Occipital lobe (tissue), 2 donors: ENCODE data around the gene C11orf54. TPM values are rescaled to one million over a fixed set of nuclear protein-coding genes. Genes with fewer than 3 reads are reported as not detected.
"Not testable (repeated sequence)": the region's sequence is repeated elsewhere in the genome, so short reads cannot be mapped to it uniquely, and the experiment has no call there.

Experiments
- DNase-seq: peaks from one replicate; lab custom pipeline; 2025; lab: John Stamatoyannopoulos, UW
- total RNA-seq: library from RNA; depleted of rRNA; stranded (reverse); fragments of >200 nt; gene quantifications from one replicate; pipeline ENCODE4 v1.2.3, GENCODE V29; 2014

C11orf54 gene
- total RNA-seq, 1 donor from 2014 or later, result 39.6 TPM

GRCh38 chr11:93734427-93735222 lies 6.8 kb upstream of the C11orf54 start:
- no peak for DNase-seq

GRCh38 chr11:93735627-93736026 lies 5.8 kb upstream of the C11orf54 start:
- DNase-seq, result no peak

DNA sequence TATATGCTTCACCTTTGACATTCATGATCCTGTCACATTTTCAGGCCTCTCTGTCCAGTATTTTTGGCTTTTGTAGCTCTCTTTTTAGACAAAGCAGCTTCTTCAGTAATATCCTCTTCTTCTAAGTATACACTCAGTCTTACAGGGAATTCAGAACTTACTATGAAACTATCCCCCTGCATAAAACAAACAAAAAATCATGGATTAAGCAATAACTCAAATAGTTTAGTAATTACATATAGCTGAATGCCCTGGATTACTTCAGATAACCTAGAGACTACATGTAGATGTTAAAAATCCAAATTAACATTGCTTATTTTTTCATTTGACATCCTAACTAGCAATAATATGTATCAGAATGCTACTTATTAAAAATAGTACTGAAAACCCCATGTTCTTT lies 5.3 kb upstream of the C11orf54 start:
- no peak for DNase-seq

DNA sequence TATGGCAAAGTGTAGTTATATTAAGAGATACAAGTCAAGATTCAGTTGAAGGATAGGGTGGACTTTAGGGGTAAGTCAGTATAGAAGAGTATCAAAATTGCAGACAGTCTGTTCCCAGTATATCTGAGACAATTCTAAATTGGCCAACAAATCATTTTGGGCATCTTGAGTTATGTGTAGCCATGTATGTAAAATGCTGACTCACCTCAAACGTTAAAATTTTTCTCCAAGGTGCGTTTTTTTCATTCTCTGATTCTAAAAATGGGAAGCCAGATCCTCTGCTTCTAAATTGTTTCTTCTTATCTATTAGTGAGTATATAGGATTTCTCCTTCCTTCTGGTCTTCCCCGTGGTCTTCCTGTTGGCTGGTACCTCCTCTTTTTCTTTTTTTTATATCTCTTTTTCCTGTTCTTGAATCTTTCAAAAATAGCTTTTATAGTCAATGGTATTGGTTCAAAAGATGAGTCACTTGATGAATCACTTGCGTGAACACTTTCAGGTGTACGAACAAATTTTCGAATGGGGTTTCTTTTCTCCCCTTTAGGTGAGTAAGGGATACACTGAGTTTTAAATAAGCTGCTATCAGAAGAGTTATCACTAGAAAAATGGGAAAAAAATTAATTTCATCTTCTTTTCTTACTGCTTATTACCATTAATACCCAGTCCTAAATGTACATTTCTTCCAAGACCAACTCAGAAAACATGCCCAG lies 3.4 kb upstream of the C11orf54 start:
- DNase-seq, result no peak

DNA sequence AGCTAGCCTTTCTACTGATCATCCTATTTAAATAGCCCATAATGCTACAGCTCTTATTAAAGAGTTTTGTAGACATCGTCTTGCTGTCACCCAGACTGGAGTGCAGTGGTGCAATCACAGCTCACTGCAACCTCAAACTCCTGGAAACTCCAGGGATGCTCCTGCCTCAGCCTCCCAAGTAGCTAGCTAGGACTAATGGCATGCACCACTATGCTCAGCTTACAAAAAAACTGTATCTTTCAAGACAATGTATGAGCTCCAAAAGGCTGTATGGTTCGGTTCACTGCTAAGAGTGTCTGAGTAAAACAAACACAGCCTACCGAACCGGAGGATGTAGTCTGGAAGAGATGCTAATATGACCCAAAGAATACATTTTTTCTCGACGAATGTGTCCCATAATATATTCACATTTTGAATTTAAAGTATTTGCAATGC lies 2.8 kb upstream of the C11orf54 start:
- DNase-seq, result no peak

GRCh38 chr11:93740031-93740729 lies 1.3 kb upstream of the C11orf54 start:
- no peak for DNase-seq

GRCh38 chr11:93740730-93741093 lies 760 bp upstream of the C11orf54 start:
- DNase-seq, result no peak

DNA sequence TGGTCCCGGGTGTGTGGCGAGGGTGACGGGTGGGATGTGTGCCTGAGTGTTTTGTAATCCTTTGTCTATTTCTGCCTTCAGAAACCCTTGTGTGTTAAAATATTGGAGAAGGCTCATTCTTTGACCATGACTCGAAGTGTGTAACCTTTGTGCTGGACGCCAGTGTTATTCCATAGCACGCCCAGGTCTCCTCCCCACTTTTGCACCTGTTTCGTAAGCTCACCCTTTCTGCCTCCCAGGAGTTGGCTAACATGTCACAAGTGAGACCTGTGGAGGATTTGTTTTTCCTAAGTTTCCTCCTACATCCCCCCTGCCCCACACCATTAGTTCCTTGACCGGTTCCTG lies 382 bp downstream of the C11orf54 start:
- no peak for DNase-seq

DNA sequence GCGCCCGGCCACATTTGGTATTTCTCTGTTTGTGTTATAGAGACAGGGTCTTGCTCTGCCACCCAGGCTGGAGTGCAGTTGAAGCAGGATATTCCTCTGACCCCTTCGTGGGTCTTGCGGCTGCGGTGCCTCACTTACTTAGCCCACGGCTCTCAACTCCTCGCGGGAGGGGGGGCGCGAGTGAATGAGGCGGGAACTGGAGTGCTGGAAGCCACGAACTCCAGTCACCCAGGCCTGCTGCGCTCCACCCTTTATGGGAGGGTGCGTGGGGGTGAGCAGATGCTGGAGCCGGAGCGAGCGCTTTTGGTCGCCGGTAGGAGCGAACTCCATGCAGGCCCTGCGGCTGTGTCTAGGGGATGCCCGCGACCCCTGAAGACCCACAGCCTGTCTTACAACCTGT lies 1.8 kb downstream of the C11orf54 start:
- DNase-seq, result no peak

DNA sequence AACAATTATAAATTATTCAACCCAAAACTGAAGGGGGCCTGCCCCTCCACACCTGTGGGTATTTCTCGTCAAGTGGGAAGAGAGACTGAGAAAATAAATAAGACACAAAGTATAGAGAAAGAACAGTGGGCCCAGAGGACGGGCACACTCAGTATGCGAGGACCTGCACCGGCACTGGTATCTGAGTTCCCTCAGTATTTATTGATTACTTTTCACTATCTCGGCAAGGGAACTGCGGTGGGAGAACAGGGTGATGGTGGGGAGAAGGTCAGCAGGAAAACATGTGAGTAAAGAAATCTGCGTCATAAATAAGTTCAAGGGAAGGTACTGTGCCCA lies 3.2 kb downstream of the C11orf54 start:
- DNase-seq, result no peak

DNA sequence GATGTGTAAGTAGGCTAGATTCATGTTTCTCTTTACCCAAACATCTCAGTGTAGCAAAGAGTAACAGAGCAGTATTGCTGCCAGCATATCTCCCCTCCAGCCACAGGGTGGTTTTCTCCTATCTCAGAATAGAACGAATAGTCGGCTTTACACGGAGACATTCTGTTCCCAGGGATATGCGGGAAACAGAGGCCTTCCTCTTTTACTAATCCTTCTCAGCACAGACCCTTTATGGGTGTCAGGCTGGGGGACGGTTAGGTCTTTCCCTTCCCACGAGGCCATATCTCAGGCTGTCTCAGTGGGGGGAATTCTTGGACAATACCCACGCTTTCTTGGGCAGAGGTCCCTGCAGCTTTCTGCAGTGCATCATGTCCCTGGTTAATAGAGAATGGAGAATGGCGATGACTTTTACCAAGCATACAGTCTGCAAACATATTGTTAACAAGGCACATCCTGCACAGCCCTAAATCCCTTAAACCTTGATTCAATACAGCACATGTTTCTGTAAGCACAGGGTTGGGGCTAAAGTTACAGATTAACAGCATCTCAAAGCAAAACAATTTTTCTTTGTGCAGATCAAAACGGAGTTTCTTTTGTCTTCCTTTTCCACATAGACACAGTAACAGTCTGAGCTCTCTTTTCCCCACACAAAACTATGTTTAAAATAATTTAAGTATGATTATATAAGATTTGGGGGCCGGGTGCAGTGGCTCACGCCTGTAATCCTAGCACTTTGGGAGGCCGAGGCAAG lies 3.7 kb downstream of the C11orf54 start:
- not testable (repeated sequence) for DNase-seq

GRCh38 chr11:93746101-93746500 lies 4.6 kb downstream of the C11orf54 start:
- DNase-seq, result no peak

DNA sequence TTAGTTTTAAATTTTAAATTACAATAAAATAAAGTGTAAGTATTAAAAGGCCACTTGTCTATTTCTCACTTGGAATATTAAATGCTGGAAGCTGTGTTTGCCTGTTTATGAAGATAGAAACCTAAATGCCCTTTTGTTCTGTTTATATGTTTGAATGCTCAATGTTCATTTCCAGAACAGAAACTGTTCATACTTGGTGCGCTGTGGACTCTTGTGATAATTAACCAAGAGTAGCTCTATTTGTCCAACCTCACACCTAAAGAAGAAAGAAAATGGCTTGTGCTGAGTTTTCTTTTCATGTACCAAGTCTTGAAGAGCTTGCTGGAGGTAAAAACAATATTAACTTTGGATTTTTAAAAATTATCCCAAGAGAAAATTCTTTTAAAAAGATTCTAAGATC lies 5.7 kb downstream of the C11orf54 start:
- no peak for DNase-seq

DNA sequence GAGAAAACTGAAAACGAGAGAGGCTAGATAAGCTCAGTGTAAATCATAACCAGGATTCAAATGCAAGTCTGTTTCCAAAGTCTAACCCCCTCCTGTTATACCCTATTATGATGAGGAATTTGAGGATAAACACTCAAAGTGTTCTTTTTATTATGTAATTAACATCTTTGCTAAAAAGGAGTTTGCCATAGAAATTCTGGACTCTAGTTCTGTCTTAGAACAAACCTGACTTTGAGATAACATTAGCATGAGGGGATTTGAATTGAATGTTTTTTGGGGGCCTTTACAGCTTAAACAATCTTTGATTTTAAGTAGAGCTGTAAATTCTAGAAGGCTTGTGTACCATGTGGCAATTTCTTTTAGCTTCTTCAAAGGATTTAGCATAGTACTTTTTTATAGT lies 9.5 kb downstream of the C11orf54 start:
- no peak for DNase-seq

- no peak for DNase-seq
Measured at GRCh38 chr11:93753241-93753640, 11.8 kb downstream of the C11orf54 start.

DNA sequence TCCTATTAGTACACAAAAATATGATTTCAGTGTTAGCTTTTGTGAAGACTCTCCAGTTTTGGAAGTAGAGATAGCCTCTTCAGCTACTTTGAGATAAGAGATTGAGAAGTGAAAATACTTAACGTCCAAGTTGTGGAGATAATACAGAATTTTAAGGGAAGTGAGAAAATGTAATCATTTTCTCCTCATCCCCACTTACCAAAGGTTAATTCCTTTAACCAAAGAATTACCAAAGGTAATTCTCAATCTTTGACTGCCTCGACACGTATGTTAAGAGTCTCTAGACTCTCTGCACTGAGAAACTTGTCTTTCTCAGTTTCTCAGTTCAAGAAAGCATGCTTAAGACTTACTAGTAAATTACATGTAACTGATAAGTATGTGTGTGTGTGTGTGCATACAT lies 15.3 kb downstream of the C11orf54 start:
- DNase-seq, result no peak

DNA sequence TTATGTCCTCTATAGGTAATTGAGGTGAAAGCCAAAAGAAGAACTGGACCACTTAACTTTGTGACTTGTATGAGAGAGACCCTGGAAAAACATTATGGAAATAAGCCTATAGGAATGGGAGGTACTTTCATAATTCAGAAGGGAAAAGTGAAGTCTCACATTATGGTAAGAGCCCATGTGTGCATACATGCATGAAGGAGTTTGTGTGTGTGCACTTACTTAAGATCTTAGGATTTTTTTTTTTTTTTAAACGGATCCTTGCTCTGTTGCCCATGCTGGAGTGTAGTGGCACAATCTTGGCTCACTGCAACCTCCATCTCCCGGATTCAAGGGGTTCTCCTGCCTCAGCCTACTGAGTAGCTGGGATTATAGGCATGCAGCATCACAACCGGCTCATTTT lies 15.8 kb downstream of the C11orf54 start:
- DNase-seq, result no peak

- no peak for DNase-seq
Measured at GRCh38 chr11:93757924-93758865, 16.7 kb downstream of the C11orf54 start.

GRCh38 chr11:93759123-93759522 lies 17.7 kb downstream of the C11orf54 start:
- DNase-seq, result not testable (repeated sequence)

DNA sequence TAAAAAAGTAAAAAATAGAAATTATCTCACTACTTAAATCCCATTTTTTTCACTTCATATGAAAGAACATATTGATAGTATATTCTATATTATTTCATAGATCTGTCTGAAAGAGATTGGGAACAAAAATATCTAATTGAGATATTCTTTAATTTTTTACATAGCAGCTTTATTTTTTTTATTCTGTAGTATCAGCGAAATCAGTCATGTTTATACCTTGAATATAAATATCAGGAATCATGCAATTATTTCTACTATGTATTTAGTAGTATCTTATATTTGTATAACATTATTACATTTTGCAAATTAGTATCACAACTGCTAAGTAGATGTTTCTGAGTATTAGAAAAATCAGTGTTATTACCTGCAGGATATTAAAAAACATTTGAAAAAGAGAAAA lies 20.4 kb downstream of the C11orf54 start:
- no peak for DNase-seq

GRCh38 chr11:93765551-93765950 lies 24.1 kb downstream of the C11orf54 start:
- no peak for DNase-seq
